C4-2B (cell line): ENCODE results near the gene LRP1B.

Source experiments
- CTCF ChIP-seq: fragments of 450-650 bp; conservative IDR thresholded peaks from 2 replicates; pipeline ENCODE4 v1.5.1; 2017; ENCODE audit warnings: mild to moderate bottlenecking
- ZFX ChIP-seq: fragments of 450-650 bp; IDR thresholded peaks from 2 replicates; pipeline ENCODE4 v1.6.1; 2017

- TF ChIP-seq CTCF (no peak), ZFX (no peak)
Observed at GRCh38 chr2:140551287-140551686, 1579.5 kb downstream of the LRP1B start.
